ENCODE results near the gene TUBGCP6.

Gene TUBGCP6

GRCh38 chr22:50260434-50260800 is 15.6 kb upstream of the TUBGCP6 start:
- Mint-ChIP-seq H3K36me3 (ENCODE audit: low read depth) (no peaks in the 10 kb centered on the region), H3K9me3 (no peaks in the 10 kb centered on the region), H3K27ac (no peak overlapping the region), H3K4me1 (peaks cover 40% of the 10 kb centered on the region), H3K4me3 (peak overlapping the region; percentile 64), H3K27me3 (ENCODE audit: low read depth, poor library complexity) (peaks cover 5% of the 10 kb centered on the region)
- TF ChIP-seq, protein P1, sequence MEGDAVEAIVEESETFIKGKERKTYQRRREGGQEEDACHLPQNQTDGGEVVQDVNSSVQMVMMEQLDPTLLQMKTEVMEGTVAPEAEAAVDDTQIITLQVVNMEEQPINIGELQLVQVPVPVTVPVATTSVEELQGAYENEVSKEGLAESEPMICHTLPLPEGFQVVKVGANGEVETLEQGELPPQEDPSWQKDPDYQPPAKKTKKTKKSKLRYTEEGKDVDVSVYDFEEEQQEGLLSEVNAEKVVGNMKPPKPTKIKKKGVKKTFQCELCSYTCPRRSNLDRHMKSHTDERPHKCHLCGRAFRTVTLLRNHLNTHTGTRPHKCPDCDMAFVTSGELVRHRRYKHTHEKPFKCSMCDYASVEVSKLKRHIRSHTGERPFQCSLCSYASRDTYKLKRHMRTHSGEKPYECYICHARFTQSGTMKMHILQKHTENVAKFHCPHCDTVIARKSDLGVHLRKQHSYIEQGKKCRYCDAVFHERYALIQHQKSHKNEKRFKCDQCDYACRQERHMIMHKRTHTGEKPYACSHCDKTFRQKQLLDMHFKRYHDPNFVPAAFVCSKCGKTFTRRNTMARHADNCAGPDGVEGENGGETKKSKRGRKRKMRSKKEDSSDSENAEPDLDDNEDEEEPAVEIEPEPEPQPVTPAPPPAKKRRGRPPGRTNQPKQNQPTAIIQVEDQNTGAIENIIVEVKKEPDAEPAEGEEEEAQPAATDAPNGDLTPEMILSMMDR (IDR thresholded peaks at IDR 0.05), result no peak
- DNase-seq, result no peak

- H3K27me3 Mint-ChIP-seq (ENCODE audit: low read depth, poor library complexity), result peaks cover 2% of the 10 kb centered on the region
- no peak overlapping the region for H3K27ac Mint-ChIP-seq
- DNase-seq, result no peak
- TF ChIP-seq, protein P1 (IDR thresholded peaks at IDR 0.05), result no peak
- H3K36me3 Mint-ChIP-seq (ENCODE audit: low read depth), result no peaks in the 10 kb centered on the region
- H3K4me3 Mint-ChIP-seq, result peak overlapping the region; percentile 59
- peaks cover 35% of the 10 kb centered on the region for H3K4me1 Mint-ChIP-seq
- no peaks in the 10 kb centered on the region for H3K9me3 Mint-ChIP-seq
Measured at GRCh38 chr22:50259302-50259701, 14.5 kb upstream of the TUBGCP6 start.

DNA sequence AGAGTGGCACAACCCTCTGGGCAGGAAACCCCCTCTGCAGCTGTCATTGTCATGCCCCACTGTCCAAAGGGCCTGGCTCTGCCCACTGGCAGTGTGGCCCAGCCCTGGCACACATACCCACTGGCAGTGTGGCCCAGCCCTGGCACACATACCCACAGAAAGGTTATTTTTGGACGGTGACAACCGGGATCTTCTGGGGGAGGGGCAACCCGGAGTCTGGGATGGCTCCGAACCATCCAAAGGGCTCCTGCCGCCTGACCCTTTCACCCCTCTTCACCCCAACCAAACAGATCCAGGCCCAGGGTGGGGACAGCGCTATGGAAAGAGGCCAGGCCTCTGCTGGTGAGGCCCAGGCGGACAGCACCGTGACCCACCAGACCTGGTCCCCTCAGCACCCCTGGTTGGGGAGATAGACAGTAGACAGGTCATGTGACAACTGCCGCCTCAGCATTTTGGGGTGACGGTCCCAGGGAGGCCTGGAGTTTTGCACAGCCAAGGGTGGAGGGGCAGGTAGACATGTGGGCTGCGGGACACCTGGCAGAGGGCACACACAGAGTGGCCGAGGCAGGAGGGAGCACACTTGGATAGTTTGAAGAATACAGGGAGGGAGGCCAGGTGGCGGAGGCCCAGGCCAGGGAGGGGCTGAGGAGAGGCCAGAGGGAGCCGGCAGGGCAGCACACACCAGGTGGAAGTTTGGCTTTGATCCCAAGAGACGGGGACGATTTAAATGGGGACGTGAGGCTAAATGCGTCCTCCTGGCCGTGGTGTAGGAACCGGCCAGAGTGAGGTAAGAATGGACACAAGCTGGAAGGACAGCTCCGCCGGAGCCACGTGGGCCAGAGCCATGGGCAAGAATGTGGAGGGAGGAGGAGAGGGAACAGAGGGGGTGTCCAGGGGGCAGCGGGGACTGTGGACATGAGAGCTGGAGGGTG is 13.8 kb upstream of the TUBGCP6 start:
- TF ChIP-seq, protein P1 (IDR thresholded peaks at IDR 0.05), result no peak
- Mint-ChIP-seq H3K27ac (no peak overlapping the region), H3K9me3 (no peaks in the 10 kb centered on the region), H3K4me1 (peaks cover 35% of the 10 kb centered on the region), H3K36me3 (ENCODE audit: low read depth) (no peaks in the 10 kb centered on the region), H3K4me3 (peak overlapping the region; percentile 52), H3K27me3 (ENCODE audit: low read depth, poor library complexity) (no peaks in the 10 kb centered on the region)
- no peak for DNase-seq

DNA sequence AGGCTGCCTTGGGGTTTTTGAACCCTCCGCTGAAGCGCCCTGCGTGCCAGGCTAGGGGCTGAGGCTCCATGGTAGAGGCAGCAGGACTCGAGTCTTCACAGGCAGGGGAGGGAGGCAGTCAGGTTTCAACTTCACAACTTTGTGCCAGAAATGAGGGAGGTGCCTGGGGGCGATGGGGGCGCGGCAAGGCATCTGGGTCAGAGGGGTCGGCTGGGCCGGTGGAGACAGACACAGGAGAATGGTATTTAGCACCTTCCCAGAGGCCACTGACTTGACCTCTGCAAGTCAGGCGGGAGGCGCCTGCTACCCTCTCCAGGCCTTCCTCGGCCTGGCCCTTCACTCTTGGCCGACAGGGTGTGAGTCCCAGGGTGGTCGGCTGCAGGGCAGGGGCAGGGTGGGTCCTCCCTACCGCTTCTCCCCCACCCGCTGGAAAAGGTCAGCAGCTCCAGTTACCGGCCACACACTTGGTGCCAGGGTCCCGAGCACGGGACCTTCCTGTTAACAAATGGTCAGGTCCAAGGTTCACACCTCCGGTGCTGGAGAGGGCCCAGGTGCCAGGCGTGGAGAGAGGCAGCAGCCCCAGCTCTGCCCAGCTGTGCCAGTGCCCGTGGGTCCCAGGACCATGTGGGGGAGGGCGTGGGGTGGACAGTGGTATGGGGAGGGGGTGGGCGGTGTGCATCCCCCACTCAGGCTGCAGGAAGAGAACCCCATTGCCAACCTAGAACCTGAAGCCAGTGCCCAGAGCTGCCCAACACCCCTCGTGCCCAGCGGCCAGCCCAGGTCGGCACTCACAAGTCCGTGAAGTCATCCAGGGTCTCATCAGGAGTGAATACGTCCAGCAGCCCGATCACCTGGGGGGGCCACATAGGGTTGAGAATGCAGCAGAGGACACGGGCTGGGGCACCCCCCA is 12.9 kb upstream of the TUBGCP6 start:
- Mint-ChIP-seq H3K27me3 (ENCODE audit: low read depth, poor library complexity) (no peaks in the 10 kb centered on the region), H3K4me3 (peak overlapping the region; percentile 32), H3K9me3 (no peaks in the 10 kb centered on the region), H3K27ac (no peak overlapping the region), H3K36me3 (ENCODE audit: low read depth) (no peaks in the 10 kb centered on the region), H3K4me1 (peaks cover 29% of the 10 kb centered on the region)
- DNase-seq, result peak; percentile 54
- TF ChIP-seq, protein P1 (IDR thresholded peaks at IDR 0.05), result no peak

GRCh38 chr22:50257041-50257440 is 12.2 kb upstream of the TUBGCP6 start:
- H3K27ac Mint-ChIP-seq, result no peak overlapping the region
- peak overlapping the region; percentile 32 for H3K4me3 Mint-ChIP-seq
- peaks cover 23% of the 10 kb centered on the region for H3K4me1 Mint-ChIP-seq
- TF ChIP-seq, protein P1 (IDR thresholded peaks at IDR 0.05), result no peak
- no peaks in the 10 kb centered on the region for H3K27me3 Mint-ChIP-seq (ENCODE audit: low read depth, poor library complexity)
- DNase-seq, result no peak
- no peaks in the 10 kb centered on the region for H3K36me3 Mint-ChIP-seq (ENCODE audit: low read depth)
- no peaks in the 10 kb centered on the region for H3K9me3 Mint-ChIP-seq

All from nephron progenitor cell (in vitro differentiated cells).